ENCODE measurements around the gene CD180. TPM values are rescaled to one million over a fixed set of nuclear protein-coding genes. Genes with fewer than 3 reads are reported as not detected.

The CD180 gene
- total RNA-seq, 2 donors from 2014 or later: 0.30 to 1.4 TPM

DNA sequence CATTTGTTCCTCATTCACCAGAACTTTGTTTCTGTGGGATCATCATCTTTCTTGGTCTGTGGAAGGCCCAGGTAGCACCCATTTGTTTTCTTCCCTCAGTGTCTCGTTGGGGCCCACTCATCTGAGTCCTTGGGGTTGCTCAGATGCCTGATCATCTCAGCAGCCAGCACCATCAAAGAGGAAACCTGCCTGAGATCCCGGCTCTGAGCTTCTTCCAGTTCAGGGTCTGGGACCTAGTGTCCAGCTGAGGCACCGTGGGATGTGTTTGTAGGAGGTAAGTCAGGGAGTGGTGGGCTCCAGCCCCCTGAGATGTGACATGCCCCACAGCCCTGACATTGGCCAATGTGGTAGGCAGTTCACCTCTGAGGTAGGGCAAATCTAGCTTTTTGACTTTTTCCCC, 9.4 kb upstream of the CD180 start:
- intact Hi-C loops (cut with DNase I): loop anchor here (5.0 to 10.0 kb wide), 3 partner anchors 39 to 394 kb away; no protein-coding TSS in a partner anchor
- Histone ChIP-seq H3K27me3 (no peaks in the 10 kb centered on the region), H3K36me3 (no peaks in the 10 kb centered on the region), H3K9ac (ENCODE audit: low read depth in 2 of 2, low read length in 2 of 2) (no peak overlapping the region), H3K4me1 (peaks cover 8% of the 10 kb centered on the region), H3K27ac (peak overlapping the region; percentile 60), H3K9me3 (no peaks in the 10 kb centered on the region), H3K4me3 (no peak overlapping the region)
- DNase-seq: no peak
- TF ChIP-seq, protein P1, sequence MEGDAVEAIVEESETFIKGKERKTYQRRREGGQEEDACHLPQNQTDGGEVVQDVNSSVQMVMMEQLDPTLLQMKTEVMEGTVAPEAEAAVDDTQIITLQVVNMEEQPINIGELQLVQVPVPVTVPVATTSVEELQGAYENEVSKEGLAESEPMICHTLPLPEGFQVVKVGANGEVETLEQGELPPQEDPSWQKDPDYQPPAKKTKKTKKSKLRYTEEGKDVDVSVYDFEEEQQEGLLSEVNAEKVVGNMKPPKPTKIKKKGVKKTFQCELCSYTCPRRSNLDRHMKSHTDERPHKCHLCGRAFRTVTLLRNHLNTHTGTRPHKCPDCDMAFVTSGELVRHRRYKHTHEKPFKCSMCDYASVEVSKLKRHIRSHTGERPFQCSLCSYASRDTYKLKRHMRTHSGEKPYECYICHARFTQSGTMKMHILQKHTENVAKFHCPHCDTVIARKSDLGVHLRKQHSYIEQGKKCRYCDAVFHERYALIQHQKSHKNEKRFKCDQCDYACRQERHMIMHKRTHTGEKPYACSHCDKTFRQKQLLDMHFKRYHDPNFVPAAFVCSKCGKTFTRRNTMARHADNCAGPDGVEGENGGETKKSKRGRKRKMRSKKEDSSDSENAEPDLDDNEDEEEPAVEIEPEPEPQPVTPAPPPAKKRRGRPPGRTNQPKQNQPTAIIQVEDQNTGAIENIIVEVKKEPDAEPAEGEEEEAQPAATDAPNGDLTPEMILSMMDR (IDR thresholded peaks at IDR 0.05): no peak

DNA sequence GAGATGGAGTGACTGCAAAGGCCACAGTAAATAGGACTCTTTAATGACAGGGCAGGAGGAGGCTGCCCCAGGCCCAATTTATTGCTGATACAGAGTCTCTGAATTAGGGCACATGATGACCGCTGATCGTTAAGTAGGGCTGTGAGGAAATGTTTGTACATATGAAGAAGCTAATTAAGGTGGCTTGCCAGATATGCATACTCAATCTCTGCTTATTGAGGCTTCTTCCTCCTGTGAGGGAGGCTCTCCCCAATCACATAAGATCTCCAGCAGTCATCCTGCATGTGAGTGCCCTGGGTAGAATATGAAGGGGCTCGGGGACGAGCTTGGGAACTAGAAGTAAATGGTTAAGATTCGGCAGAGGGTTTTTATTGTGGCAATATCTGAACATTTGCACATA, 8.2 kb upstream of the CD180 start:
- Histone ChIP-seq H3K36me3 (no peaks in the 10 kb centered on the region), H3K4me3 (no peak overlapping the region), H3K9ac (ENCODE audit: low read depth in 2 of 2, low read length in 2 of 2) (no peak overlapping the region), H3K27me3 (no peaks in the 10 kb centered on the region), H3K9me3 (no peaks in the 10 kb centered on the region), H3K27ac (no peak overlapping the region), H3K4me1 (peaks cover 8% of the 10 kb centered on the region)
- intact Hi-C loops (cut with DNase I): loop anchor here (5.0 to 10.0 kb wide), 3 partner anchors 38 to 393 kb away; no protein-coding TSS in a partner anchor
- no peak for DNase-seq
- TF ChIP-seq, protein P1 (IDR thresholded peaks at IDR 0.05): no peak

DNA sequence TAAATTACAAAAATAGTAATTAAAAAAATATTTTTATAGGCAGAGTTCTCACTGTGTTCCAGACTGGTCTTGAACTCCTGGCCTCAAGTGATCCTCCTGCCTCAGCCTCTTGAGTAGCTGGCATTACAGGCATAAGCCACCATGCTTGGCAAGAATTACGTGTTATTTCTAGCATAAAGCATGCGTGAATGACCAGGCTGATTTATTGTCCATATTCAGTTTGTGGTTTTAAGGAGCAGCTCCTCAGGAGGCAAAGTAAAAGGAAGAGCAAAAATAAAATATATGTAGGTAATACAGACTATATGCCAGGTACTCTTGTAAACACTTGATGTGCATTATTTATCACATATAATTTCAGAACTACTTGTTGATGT, 7.1 kb upstream of the CD180 start:
- no peaks in the 10 kb centered on the region for H3K9me3 ChIP-seq
- H3K4me3 ChIP-seq: no peak overlapping the region
- H3K27ac ChIP-seq: no peak overlapping the region
- H3K36me3 ChIP-seq: no peaks in the 10 kb centered on the region
- DNase-seq: no peak
- H3K27me3 ChIP-seq: no peaks in the 10 kb centered on the region
- no peak overlapping the region for H3K9ac ChIP-seq (ENCODE audit: low read depth in 2 of 2, low read length in 2 of 2)
- TF ChIP-seq, protein P1 (IDR thresholded peaks at IDR 0.05): no peak
- intact Hi-C loops (cut with DNase I): loop anchor here (10.0 kb wide), 1 partner anchor 219 kb away; no protein-coding TSS in a partner anchor
- H3K4me1 ChIP-seq: peaks cover 8% of the 10 kb centered on the region

DNA sequence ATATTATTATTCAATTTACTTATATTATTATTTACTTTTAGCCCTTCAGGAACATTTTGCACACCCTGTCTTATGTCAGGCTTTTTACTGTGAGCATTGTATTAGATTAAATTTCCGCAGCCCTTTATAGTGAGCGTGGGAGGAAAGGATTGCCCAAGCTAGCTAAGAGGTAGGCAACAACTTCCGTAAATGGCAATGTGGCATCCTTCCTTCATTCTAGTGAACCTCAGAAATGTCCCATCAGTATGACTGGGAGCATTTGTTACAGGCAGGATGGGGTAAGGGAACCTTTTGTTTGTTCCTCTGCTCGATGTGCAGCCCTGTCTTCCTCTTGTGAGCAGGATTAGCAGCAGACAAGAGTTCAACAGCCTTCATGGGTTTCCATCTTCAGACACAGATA, 6.2 kb upstream of the CD180 start:
- Histone ChIP-seq H3K27ac (no peak overlapping the region), H3K9ac (ENCODE audit: low read depth in 2 of 2, low read length in 2 of 2) (no peak overlapping the region), H3K27me3 (no peaks in the 10 kb centered on the region), H3K4me3 (no peak overlapping the region), H3K9me3 (no peaks in the 10 kb centered on the region), H3K36me3 (no peaks in the 10 kb centered on the region), H3K4me1 (peaks cover 8% of the 10 kb centered on the region)
- TF ChIP-seq, protein P1 (IDR thresholded peaks at IDR 0.05): no peak
- intact Hi-C loops (cut with DNase I): loop anchor here (10.0 kb wide), 1 partner anchor 218 kb away; no protein-coding TSS in a partner anchor
- no peak for DNase-seq

DNA sequence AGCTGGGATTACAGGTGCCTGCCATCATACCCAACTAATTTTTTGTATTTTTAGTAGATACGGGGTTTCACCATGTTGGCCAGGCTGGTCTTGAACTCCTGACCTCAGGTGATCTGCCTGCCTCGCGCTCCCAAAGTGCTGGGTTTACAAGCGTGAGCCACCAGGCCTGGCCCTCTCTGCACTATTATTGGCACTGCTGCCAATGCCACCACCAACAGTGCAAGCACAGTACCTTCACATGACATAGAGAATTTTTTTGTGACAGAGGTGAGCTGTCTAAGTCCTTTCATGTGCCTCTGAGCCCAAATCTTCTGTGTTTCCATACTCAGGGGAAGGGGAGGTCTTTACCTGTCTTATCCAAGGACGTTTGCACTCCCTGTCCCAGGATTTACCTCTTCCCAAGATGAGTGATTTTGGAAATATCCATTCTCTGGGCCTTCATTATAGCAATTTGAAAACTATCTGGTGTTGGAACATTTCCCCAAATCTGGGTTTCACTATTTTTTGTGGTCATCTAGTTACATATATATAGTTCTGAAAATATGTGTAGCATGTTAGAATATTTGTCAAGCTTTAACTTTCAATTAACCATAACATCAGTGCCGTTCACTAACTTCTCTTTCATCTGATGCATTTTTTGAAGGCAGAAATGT, 5.4 kb upstream of the CD180 start:
- Histone ChIP-seq H3K4me1 (peaks cover 5% of the 10 kb centered on the region), H3K36me3 (no peaks in the 10 kb centered on the region), H3K9me3 (no peaks in the 10 kb centered on the region), H3K27ac (no peak overlapping the region), H3K27me3 (no peaks in the 10 kb centered on the region), H3K4me3 (no peak overlapping the region), H3K9ac (ENCODE audit: low read depth in 2 of 2, low read length in 2 of 2) (no peak overlapping the region)
- TF ChIP-seq, protein P1 (IDR thresholded peaks at IDR 0.05): no peak
- intact Hi-C loops (cut with DNase I): loop anchor here (10.0 kb wide), 1 partner anchor 217 kb away; no protein-coding TSS in a partner anchor
- DNase-seq: no peak

All from colonic mucosa (tissue), 4 donors.